Inferior parietal cortex (tissue), 1 donor: Measurements from ENCODE around the gene PKDCC.

Experiments used
- DNase-seq: peaks from one replicate; pipeline ENCODE4 v3.0.0-alpha.2; 2016; ENCODE audit errors: extremely low spot score

PKDCC gene, protein sequence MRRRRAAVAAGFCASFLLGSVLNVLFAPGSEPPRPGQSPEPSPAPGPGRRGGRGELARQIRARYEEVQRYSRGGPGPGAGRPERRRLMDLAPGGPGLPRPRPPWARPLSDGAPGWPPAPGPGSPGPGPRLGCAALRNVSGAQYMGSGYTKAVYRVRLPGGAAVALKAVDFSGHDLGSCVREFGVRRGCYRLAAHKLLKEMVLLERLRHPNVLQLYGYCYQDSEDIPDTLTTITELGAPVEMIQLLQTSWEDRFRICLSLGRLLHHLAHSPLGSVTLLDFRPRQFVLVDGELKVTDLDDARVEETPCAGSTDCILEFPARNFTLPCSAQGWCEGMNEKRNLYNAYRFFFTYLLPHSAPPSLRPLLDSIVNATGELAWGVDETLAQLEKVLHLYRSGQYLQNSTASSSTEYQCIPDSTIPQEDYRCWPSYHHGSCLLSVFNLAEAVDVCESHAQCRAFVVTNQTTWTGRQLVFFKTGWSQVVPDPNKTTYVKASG

DNA sequence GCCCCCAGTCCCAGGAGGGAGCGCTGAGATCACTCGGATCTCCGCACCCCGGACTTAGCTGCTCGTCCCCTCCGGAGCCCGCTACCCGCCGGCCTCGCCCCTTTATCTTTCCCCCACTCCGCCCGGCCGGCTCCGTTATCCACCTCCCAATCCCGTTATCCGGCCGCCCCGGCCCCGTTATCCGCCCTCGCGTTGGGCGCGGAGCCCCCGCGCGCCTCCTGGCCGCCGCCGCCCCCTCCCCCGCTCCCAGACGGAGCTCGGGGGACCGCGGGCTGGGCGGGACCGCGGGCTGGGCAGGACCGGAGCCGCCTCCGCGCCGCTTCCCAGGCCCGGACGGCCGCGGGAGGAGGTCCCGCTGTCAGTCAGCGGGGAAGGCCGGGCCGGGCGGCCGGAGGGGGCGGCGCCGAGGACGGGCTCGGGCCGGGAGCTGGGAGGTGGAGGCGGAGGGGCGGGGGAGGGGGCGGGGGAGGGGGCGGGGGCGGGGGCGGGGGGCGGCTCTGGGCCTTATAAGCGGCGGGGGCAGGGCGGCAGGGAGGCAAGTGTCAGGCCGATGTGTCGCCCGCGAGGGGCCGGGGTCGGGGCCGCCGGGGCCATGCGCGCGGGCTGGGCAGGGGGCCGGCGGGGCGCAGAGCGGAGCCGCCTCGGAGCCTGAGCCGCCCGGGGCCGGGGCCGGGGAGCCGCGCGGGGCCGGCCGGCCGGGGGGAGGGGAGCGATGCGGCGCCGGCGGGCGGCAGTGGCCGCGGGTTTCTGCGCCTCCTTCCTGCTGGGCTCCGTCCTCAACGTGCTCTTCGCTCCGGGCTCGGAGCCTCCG lies at the start of gene PKDCC:
Gene PKDCC, plus strand, starts transcription at position 534 of the 811 bp plus-strand sequence. Its CDS starts 179 bp downstream, at position 713.
- peak; percentile 63 for DNase-seq

DNA sequence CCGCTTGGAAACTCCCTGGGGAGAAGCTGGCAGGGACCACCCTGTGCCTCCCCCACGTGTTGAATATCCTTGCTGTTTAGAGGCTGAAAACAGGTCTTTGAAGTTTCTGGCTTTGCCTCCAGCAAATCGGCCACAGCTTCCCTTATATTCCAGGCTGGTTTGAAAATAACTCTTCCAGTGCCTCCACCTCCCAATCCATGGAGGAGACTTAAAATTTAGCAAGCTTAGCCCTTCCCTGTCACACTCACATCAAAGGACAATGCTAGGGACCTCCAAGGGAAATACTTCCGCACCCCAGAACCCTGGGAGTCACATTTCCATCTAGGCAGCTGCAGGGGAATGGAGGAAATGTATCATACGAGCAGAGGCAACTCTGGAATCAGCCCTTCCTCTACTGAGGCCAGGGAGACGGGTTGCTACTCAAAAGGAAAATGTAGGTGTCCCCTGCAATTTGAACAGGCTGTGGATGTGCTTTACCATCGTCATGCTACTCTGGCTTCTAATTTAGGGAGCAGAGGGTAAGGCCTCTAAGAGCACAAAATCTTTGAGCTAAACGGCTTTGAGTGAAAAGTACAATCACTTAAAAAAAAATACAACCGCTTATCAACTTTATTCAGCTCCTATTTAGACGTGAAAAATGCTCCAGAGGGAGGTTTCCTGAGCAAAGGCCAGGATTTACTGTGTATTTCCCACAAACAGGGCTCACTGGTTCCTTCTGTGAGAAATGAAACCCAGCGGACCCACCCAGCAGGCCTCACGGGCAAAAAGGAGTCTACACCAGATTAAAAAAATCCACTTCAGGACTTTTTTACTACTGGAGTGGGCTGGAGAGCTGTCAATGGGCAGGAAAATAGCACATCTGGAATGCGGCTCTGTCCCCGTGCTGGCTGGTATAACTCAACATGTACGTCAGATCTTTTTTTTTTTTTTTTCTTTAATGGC lies 49.4 kb upstream of the PKDCC start:
- DNase-seq, result no peak

DNA sequence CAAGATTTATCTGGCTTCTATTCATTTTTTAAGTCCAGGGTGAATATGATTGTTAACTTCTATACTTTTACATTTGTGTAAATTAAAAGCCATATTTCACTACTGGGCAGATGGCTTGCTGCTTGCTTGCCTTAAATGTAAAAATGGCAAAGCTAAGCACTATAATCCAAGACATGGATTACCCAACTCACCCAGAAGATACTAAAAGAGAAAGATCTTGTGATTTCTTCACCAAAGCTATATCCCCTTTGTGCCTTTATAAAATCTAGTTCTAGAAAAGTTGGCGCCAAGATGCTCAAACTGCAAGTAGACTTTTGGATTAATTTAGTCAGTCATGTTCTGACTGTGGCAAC lies 48.7 kb upstream of the PKDCC start:
- DNase-seq, result no peak

DNA sequence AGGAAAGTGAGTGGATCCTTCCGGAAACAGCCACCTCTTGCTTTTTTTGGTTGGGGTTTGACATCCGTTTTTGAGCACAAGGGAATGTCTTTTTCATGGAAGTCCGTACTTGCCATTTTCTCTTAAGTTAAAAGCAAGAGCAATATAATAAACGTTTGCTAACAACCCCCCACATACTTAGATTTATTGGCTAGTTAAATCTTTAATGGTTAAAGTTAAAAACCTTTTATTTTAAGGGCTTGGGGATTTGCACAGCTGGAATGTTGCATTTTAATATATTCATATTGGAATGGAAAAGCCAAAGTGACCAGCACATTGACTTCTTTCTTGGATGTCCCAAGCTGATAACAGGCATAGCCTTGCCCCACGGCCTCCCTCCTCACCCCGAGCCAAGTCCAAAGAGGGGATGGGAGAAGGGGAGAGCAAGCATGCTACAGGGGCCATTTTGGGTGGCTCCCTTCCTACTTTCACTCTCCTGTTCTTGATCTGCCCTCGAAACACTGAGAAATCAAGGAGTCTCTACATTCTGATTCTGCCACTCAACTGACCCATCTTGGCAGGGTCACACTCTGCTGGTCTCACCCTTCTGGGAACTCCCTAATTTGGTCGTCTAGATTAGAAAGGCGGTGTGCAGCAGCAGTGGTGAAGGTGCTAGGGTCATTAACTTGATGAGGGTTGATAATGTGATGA lies 48.1 kb upstream of the PKDCC start:
- DNase-seq, result no peak

DNA sequence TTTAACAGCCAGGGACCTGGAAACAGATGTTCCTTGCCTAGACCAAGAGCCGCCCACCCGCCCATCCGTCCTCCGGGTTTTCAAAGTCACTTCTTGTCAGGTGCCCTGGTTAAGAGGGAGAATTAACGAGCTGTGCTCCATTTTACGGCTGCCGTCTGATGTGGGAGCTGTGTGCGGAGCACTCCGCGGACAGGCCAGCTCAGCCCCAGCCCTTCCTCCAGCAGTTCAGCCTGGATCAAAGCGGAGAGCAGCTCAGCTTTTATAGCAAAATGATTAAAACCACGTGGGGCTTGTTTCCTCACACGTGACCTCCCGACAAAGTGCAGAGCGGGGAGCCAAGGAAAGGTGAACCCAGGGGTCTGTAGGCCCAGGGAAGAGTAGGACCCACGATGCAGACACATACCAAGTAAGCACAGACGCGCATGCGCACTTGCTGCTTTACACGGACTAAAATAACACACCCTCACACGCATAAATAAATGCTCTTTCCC lies 46.1 kb upstream of the PKDCC start:
- DNase-seq, result no peak

DNA sequence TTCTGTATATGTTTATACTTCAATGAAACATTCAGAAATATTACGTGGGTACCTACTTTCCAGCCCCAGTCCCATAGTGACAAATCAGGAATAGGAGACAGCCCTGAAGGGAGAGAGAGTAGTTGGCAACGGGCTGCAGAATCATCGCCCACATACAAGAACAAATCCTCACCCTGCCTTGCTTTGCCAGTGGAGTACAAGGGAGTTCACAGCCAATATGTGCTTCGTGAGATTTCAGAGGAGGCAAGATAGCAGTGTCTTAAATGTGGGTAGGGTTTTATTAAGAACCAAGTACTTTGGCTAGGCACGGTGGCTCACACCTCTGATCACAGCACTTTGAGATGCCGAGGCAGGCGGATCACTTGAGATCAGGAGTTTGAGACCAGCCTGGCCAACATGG lies 40.3 kb upstream of the PKDCC start:
- no peak for DNase-seq

DNA sequence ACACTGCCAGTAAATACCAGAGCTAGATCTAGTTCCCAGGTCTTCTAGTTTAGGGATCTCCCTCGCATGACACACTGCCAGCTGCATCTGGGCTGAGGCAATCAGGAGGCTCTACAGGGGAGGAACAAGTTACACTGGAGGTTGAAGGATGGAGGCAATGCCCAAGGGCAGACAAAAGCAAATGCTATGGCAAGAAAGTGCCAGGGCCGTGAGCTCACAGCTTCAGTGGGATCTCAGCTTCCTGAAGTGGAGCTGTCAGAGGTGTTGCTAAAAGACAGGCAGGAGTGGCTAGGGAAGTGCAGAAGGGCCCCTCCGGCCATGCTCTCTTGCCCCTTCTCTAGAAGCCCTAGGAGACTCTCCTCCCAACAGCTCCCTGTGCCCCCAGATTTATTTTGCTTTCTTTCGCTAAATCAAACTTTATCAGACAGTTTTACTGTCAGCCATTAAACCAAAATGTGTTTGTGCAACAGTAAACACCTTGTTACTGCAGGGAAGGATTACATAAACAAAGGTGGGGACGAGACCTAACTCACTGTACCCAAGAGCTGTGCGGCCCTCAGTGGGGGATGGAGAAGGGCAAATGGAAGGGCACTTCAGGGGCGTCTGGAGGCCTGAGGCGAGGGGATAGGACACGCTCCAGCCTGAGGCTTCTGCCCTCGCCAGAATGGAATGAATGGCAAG lies 39.4 kb upstream of the PKDCC start:
- DNase-seq, result no peak

DNA sequence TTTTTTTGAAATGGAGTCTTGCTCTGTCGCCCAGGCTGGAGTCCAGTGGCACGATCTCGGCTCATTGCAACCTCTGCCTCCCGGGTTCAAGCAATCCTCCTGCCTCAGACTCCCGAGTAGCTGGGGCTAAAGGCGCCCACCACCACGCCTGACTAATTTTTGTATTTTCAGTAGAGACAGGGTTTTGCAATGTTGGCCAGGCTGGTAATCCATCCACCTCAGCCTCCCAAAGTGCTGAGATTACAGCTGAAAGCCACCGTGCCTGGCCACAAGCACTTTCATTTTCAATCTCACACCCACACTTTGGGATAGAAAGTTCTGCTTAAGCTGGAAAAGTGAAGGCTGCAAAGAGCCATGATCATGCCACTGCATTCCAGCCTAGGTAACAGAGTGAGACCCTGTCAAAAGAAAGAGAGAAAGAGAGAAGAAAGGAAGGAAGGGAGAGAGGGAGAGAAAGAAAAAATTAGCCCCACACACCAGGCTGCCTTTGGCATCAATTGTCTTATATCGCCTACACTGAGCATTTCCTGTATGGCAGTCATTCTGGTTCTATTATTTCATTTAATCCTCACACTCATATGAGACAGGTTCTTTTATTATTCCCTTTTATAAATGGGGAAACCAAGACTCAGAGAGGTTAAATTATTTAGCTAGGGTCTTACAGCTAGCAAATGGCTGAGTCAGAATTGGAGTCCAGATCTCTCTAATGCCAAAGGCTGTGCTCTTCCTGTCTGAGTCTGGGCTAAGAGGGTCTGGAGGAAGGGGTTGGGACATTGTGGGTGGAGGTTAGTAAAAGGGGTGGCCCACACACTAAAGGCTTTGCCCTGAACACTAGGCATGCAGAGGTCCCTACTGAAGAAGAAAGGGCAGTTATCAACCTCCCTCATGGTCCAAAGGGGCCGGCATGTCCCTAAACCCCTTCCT lies 37.9 kb upstream of the PKDCC start:
- DNase-seq, result no peak

DNA sequence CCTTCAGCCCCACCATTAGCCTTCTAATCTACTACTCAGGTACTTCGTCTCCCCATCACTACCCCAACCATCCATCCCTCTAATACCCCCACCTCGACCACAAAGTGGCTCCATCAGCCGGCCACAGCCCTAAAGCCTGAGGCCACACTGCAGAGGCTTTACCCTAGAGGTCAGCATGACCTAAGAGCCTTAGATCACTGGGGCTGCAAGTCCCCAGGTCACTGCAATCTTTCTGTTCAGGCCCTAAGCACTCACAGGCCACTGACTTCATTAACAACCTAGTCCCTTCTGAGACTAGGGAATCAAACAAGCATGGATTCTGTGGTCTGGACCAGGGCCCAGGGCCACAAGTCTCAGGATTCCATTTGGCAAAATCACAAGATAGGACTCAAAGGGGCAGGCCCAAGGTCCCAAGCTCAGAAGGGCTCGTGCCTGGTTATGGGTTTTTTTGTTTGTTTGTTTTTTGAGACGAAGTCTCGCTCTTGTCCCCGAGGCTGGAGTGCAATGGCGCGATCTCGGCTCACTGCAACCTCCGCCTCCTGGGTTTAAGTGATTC lies 37.0 kb upstream of the PKDCC start:
- DNase-seq, result no peak

DNA sequence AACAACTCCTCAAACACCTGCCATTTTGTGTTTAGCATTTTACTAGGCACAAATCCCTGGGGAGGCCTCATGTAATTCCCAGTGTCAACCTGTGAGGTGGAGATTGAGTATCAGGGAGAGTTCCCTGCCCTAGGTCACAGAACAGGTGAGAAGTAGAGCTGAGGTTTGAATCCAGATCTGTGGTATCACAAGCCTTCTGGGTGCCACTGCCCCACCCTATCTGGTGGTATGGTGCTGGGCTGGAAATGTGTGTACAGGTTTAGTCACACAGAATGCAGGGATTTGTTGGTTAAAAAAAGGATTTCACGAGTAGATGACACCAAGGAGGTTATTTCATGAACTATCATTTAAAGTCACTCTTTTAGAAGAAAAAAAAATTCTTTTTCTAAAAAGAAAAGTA lies 35.7 kb upstream of the PKDCC start:
- DNase-seq, result no peak

DNA sequence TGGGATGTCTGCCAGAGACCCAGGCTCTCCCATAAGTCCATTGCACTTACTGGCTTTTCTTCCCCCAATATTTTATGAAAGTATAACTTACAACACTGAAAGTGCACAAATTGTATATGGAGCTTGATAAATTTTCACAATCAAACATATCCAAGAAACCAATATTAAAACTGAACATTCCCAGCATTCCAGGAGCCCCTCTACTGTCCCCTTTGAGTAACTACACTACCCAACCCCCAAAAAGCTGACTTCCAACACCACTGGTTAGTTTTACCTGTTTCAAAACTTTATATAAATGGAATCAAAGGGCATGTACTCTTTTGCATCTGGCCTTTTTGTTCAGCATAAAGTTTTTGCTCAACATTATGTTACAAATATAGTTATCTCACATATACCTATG lies 35.2 kb upstream of the PKDCC start:
- DNase-seq, result no peak

DNA sequence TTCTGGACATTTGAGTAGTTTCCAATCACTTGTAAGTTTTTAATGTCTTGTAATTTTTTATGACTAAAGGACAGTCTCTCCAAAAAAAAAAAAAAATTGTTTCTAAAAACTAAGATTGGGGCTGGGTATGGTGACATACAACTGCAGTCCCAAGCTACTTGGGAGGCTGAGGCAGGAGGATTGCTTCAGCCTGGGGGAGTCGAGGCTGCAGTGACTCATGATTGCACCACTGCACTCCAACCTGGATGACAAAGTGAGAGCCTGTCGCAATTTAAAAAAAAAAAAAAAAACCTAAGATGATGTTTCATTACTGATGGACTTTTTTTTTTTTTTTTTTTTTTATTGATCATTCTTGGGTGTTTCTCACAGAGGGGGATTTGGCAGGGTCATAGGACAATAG lies 34.4 kb upstream of the PKDCC start:
- DNase-seq, result no peak

DNA sequence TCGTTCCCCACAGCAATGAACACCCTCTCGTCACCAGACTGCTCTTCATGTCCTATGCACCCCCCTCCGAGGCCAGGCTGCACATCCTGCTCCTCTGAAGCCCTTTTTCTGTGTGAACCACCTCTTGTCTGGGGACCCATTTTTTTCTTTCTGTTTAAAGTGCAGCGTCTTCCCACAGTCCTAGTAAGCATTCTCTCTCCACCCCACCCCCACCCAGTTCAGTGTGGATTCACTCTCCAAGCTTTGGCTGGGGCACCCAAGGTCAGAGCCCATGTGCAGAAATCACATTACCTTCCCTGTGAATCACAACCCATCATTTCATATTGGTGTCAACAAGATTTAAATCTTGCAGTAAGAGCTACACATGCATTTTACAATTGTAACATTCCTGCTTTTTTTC lies 26.4 kb upstream of the PKDCC start:
- no peak for DNase-seq

DNA sequence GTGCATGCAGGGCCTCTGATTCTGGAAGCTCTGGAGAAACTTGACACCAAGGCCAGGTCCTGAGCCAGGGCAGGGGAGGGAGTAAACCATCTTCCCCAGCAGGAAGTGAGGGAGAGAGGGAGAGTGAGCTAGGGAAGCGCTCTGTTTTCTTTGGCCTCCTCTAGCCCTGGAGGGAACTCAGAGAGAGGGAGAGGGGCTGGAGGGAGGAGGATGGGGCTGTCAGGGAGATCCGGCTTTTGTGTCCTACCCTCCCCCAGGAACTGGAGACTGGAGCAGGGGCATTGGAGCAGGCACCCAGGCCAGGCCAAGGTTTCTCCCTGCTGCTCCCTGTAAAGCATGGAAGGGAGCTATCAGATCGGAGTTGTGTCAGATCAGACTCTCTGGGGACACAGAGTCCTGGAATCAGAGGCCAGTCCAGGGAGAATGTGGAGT lies 22.7 kb upstream of the PKDCC start:
- no peak for DNase-seq

DNA sequence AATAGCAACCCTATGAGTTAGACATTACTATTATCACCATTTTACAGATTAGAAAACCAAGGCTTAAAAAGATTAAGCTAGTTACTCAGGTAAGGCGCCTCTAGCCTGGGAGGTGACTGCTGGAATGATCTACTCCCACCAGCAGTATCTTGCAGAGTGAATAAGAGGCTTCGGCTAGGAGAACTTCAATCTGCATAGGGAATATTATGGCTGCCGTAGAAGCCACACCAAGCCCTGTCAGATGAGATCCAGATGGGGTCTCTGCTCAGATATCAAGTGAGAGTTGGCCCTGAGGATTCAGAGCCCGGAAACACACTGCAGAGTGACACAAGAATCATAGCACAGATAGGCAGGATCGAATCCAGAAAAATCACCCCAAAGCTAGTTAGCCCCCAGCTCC lies 21.5 kb upstream of the PKDCC start:
- no peak for DNase-seq

DNA sequence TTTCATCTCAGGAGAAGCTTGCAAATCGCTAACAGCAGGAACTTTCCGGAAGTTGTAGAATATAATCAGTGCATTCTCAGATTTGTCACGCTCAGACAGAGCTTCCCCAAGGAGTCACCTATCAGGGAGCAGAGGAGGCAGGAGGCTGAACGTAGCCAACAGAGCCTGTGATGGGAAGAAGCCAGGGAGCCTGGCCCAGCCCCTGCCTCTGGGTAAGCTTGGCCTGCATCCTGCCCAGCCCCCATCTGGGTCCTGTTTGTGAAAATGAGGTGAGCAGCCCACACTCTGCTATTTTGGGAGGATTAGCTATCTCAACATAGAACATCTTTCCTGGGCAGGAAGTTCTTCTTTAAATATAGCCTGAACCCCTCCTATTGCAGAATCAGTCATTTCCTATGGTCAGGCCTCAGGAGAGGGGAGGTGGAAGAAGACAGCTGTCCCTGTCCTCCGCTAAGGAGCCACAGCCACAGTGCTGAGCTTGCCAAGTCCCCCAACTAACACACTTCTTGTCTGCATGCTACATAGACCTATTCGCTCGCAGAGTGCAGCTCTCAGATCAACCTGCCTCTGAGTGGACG lies 19.2 kb upstream of the PKDCC start:
- DNase-seq, result no peak

DNA sequence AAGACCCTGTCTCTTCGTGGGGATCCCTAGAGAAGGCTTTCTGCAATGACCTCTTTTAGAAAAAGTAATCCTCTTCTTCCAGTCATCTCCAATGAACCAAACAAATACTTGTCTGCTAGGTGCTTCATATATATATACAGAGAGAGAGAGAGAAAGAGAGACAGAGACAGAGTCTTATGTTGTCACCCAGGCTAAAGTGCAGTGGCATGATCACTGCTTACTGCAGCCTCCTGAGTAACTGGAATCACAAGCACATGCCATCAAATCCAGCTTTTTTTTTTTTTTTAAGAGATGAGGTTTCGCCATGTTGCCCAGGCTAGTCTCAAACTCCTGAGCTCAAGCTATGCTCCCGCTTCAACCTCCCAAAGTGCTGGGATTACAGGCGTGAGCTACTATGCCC lies 18.6 kb upstream of the PKDCC start:
- no peak for DNase-seq

DNA sequence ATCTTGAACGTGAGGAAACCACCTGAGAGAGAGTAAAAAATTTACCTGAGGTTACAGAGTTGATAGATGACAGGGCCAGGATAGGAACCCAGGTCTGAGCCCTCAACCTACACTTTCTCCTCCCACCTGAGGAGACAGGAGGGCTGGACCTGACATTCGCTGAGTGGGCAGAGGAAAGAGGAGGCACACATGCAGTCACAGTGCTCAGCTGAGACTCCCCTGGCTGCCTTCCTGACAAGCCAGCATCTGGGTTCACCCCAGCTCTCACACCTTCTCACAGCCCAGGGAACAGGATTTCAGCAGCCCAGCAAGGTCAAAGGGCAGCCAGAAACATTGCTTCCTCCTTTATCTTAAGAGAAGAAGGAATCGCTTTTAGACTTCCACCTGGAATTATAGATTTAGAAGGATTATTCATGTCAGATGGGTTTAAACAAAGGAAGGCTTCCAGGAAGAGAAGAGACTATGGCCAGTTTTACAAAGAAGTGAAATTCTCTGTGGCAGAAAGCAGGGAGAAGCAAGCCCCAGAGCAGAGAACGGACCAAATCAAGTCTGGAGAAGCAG lies 18.1 kb upstream of the PKDCC start:
- DNase-seq, result no peak
